Measurements from ENCODE around the gene DUOXA1.

DNA sequence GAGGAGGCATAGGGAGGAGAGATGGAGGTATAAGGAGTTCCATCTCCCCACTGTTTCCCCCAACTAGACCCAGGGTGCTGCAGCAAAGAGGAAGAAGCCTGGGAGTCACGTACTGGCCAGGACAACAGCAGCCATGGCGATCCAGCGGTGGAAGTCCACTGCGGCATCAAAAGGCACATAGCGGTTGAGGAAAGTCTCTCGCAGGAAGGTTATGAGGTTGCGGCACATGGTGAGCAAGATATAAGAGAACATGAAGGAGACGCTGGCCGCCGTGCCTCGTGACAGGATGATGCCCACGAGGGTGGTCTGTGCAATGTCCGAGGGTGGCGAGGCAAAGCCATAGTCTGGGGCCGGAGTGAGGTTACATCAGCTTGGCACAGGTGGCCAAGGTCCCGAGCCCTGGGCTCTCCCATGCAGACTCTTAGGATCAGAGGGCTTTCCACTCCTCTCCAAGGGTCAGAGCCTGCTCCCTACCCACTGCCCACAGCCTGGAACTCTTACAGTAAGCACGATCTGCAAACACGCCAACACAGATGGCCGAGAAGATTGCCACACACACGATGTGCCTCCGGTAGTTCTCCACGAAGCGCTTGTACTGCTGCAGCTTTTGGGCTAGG, 30.0 kb downstream of the DUOXA1 start:
- no peak for TF ChIP-seq POLR2AphosphoS5 (IDR thresholded peaks at IDR 0.05; ENCODE audit: low read depth, low read length)
- TF ChIP-seq, protein P1, sequence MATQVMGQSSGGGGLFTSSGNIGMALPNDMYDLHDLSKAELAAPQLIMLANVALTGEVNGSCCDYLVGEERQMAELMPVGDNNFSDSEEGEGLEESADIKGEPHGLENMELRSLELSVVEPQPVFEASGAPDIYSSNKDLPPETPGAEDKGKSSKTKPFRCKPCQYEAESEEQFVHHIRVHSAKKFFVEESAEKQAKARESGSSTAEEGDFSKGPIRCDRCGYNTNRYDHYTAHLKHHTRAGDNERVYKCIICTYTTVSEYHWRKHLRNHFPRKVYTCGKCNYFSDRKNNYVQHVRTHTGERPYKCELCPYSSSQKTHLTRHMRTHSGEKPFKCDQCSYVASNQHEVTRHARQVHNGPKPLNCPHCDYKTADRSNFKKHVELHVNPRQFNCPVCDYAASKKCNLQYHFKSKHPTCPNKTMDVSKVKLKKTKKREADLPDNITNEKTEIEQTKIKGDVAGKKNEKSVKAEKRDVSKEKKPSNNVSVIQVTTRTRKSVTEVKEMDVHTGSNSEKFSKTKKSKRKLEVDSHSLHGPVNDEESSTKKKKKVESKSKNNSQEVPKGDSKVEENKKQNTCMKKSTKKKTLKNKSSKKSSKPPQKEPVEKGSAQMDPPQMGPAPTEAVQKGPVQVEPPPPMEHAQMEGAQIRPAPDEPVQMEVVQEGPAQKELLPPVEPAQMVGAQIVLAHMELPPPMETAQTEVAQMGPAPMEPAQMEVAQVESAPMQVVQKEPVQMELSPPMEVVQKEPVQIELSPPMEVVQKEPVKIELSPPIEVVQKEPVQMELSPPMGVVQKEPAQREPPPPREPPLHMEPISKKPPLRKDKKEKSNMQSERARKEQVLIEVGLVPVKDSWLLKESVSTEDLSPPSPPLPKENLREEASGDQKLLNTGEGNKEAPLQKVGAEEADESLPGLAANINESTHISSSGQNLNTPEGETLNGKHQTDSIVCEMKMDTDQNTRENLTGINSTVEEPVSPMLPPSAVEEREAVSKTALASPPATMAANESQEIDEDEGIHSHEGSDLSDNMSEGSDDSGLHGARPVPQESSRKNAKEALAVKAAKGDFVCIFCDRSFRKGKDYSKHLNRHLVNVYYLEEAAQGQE (IDR thresholded peaks at IDR 0.05; ENCODE audit: insufficient read depth in 1 of 2, low read depth in 2 of 2, low read length in 2 of 2) = no peak
- no peak for TF ChIP-seq TAF1 (IDR thresholded peaks at IDR 0.05; ENCODE audit: borderline replicate concordance, insufficient read depth, low read length)
- no peak for TF ChIP-seq SIN3A (IDR thresholded peaks at IDR 0.05; ENCODE audit: borderline replicate concordance, insufficient read depth, low read length)
- no peak for TF ChIP-seq FOXP2 (optimal IDR thresholded peaks at IDR 0.05; ENCODE audit: borderline replicate concordance, extremely low read depth, extremely low read length, insufficient read depth)
